ENCODE results near the gene MACROD2. TPM values are rescaled to one million over a fixed set of nuclear protein-coding genes. Genes with fewer than 3 reads are reported as not detected.

Gene MACROD2
- total and polyA plus RNA-seq, 2 experiments from 2014 or later, result 2.8 to 4.3 TPM

- Histone ChIP-seq H2AFZ (no peak overlapping the region), H3K27me3 (ENCODE audit: insufficient read depth) (no peaks in the 10 kb centered on the region), H3K27ac (ENCODE audit: low read depth) (no peak overlapping the region), H3K9me2 (ENCODE audit: insufficient read depth) (no peaks in the 10 kb centered on the region), H3K36me3 (ENCODE audit: insufficient read depth) (no peaks in the 10 kb centered on the region), H3K79me2 (replicated peaks; ENCODE audit: insufficient read depth) (no peaks in the 10 kb centered on the region), H4K20me1 (replicated peaks; ENCODE audit: insufficient read depth) (no peaks in the 10 kb centered on the region), H3K4me3 (no peak overlapping the region), H3F3A (replicated peaks; ENCODE audit: low read depth) (no peaks in the 10 kb centered on the region), H3K4me1 (ENCODE audit: insufficient read depth) (no peaks in the 10 kb centered on the region; the same call in 1 of the 2 replicates), H3K4me2 (no peak overlapping the region)
- no peak overlapping the region for H3K27ac Mint-ChIP-seq
- TF ChIP-seq POLR2AphosphoS5 (IDR thresholded peaks at IDR 0.05; ENCODE audit: low read depth) (no peak), CREB1 (CRISPR knock-in tag; IDR thresholded peaks at IDR 0.05; ENCODE audit: low read depth) (no peak), STAT1 (IDR thresholded peaks at IDR 0.05; ENCODE audit: unreplicated experiment) (no peak), NANOG (IDR thresholded peaks at IDR 0.05; ENCODE audit: borderline replicate concordance) (no peak), EZH2 (IDR thresholded peaks at IDR 0.05; ENCODE audit: low read depth, unreplicated experiment) (no peak), ZNF114 (CRISPR knock-in tag; IDR thresholded peaks at IDR 0.05) (no peak), REST (IDR thresholded peaks at IDR 0.05; ENCODE audit: unreplicated experiment) (no peak), ZNF331 (CRISPR knock-in tag; IDR thresholded peaks at IDR 0.05; ENCODE audit: low read depth) (no peak), JUNB (IDR thresholded peaks at IDR 0.05; ENCODE audit: unreplicated experiment) (no peak), EZH2phosphoT487 (IDR thresholded peaks at IDR 0.05; ENCODE audit: unreplicated experiment) (no peak)
- TF ChIP-seq, protein P1, sequence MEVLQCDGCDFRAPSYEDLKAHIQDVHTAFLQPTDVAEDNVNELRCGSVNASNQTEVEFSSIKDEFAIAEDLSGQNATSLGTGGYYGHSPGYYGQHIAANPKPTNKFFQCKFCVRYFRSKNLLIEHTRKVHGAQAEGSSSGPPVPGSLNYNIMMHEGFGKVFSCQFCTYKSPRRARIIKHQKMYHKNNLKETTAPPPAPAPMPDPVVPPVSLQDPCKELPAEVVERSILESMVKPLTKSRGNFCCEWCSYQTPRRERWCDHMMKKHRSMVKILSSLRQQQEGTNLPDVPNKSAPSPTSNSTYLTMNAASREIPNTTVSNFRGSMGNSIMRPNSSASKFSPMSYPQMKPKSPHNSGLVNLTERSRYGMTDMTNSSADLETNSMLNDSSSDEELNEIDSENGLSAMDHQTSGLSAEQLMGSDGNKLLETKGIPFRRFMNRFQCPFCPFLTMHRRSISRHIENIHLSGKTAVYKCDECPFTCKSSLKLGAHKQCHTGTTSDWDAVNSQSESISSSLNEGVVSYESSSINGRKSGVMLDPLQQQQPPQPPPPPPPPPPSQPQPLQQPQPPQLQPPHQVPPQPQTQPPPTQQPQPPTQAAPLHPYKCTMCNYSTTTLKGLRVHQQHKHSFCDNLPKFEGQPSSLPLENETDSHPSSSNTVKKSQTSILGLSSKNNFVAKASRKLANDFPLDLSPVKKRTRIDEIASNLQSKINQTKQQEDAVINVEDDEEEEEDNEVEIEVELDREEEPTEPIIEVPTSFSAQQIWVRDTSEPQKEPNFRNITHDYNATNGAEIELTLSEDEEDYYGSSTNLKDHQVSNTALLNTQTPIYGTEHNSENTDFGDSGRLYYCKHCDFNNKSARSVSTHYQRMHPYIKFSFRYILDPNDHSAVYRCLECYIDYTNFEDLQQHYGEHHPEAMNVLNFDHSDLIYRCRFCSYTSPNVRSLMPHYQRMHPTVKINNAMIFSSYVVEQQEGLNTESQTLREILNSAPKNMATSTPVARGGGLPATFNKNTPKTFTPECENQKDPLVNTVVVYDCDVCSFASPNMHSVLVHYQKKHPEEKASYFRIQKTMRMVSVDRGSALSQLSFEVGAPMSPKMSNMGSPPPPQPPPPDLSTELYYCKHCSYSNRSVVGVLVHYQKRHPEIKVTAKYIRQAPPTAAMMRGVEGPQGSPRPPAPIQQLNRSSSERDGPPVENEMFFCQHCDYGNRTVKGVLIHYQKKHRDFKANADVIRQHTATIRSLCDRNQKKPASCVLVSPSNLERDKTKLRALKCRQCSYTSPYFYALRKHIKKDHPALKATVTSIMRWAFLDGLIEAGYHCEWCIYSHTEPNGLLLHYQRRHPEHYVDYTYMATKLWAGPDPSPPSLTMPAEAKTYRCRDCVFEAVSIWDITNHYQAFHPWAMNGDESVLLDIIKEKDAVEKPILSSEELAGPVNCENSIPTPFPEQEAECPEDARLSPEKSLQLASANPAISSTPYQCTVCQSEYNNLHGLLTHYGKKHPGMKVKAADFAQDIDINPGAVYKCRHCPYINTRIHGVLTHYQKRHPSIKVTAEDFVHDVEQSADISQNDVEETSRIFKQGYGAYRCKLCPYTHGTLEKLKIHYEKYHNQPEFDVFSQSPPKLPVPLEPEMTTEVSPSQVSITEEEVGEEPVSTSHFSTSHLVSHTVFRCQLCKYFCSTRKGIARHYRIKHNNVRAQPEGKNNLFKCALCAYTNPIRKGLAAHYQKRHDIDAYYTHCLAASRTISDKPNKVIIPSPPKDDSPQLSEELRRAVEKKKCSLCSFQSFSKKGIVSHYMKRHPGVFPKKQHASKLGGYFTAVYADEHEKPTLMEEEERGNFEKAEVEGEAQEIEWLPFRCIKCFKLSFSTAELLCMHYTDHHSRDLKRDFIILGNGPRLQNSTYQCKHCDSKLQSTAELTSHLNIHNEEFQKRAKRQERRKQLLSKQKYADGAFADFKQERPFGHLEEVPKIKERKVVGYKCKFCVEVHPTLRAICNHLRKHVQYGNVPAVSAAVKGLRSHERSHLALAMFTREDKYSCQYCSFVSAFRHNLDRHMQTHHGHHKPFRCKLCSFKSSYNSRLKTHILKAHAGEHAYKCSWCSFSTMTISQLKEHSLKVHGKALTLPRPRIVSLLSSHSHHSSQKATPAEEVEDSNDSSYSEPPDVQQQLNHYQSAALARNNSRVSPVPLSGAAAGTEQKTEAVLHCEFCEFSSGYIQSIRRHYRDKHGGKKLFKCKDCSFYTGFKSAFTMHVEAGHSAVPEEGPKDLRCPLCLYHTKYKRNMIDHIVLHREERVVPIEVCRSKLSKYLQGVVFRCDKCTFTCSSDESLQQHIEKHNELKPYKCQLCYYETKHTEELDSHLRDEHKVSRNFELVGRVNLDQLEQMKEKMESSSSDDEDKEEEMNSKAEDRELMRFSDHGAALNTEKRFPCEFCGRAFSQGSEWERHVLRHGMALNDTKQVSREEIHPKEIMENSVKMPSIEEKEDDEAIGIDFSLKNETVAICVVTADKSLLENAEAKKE (CRISPR knock-in tag; IDR thresholded peaks at IDR 0.05), result no peak
- TF ChIP-seq, protein P2, sequence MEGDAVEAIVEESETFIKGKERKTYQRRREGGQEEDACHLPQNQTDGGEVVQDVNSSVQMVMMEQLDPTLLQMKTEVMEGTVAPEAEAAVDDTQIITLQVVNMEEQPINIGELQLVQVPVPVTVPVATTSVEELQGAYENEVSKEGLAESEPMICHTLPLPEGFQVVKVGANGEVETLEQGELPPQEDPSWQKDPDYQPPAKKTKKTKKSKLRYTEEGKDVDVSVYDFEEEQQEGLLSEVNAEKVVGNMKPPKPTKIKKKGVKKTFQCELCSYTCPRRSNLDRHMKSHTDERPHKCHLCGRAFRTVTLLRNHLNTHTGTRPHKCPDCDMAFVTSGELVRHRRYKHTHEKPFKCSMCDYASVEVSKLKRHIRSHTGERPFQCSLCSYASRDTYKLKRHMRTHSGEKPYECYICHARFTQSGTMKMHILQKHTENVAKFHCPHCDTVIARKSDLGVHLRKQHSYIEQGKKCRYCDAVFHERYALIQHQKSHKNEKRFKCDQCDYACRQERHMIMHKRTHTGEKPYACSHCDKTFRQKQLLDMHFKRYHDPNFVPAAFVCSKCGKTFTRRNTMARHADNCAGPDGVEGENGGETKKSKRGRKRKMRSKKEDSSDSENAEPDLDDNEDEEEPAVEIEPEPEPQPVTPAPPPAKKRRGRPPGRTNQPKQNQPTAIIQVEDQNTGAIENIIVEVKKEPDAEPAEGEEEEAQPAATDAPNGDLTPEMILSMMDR (conservative IDR thresholded peaks at IDR 0.05; ENCODE audit: low read depth in 2 of 2), result no peak
- TF ChIP-seq, protein P3, sequence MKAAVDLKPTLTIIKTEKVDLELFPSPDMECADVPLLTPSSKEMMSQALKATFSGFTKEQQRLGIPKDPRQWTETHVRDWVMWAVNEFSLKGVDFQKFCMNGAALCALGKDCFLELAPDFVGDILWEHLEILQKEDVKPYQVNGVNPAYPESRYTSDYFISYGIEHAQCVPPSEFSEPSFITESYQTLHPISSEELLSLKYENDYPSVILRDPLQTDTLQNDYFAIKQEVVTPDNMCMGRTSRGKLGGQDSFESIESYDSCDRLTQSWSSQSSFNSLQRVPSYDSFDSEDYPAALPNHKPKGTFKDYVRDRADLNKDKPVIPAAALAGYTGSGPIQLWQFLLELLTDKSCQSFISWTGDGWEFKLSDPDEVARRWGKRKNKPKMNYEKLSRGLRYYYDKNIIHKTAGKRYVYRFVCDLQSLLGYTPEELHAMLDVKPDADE (IDR thresholded peaks at IDR 0.05), result no peak
- no peak overlapping the region for H3K4me3 Mint-ChIP-seq
- no peaks in the 10 kb centered on the region for H3K27me3 Mint-ChIP-seq (ENCODE audit: insufficient read depth, low read depth, poor library complexity)
- ATAC-seq, result no peak
- no peaks in the 10 kb centered on the region for H3K36me3 Mint-ChIP-seq (ENCODE audit: low read depth)
- no peak for DNase-seq (ENCODE audit: low spot score)
- H3K4me1 Mint-ChIP-seq, result peaks cover 3% of the 10 kb centered on the region; the same call in 2 of the 3 replicates
- no peaks in the 10 kb centered on the region for H3K9me3 Mint-ChIP-seq
Measured at GRCh38 chr20:14062171-14062570, 66.9 kb downstream of the MACROD2 start.

All from GM23338 (cell line).